ENCODE measurements around the gene FH.

Gene FH

GRCh38 chr1:241536304-241536703, 16.7 kb upstream of the FH start:
- Histone ChIP-seq H3K27me3 (ENCODE audit: insufficient read depth, low read length, poor library complexity, severe bottlenecking) (peaks cover 4% of the 10 kb centered on the region), H3K4me2 (ENCODE audit: low read depth, low read length, poor library complexity, severe bottlenecking) (no peak overlapping the region), H3K79me2 (ENCODE audit: insufficient read depth, low read length) (no peaks in the 10 kb centered on the region), H3K4me1 (ENCODE audit: insufficient read depth, low read length, poor library complexity, severe bottlenecking) (no peaks in the 10 kb centered on the region), H3K4me3 (ENCODE audit: low read length, poor library complexity, severe bottlenecking) (no peak overlapping the region), H3K9me2 (replicated peaks; ENCODE audit: low read depth, low read length) (no peaks in the 10 kb centered on the region), H3K9me3 (ENCODE audit: insufficient read depth, low read depth, low read length) (no peaks in the 10 kb centered on the region), H2AFZ (ENCODE audit: low read length) (no peak overlapping the region), H4K20me1 (ENCODE audit: insufficient read depth, low read length, poor library complexity, severe bottlenecking) (no peaks in the 10 kb centered on the region), H3K36me3 (ENCODE audit: insufficient read depth, low read length) (no peaks in the 10 kb centered on the region), H3K9ac (ENCODE audit: low read depth, low read length, poor library complexity, severe bottlenecking) (no peak overlapping the region), H3F3A (ENCODE audit: low read depth) (no peaks in the 10 kb centered on the region)
- no peak for TF ChIP-seq CTCF (conservative IDR thresholded peaks at IDR 0.05; ENCODE audit: low read length)
- no peak for TF ChIP-seq EZH2phosphoT487 (IDR thresholded peaks at IDR 0.05; ENCODE audit: borderline replicate concordance)

GRCh38 chr1:241533326-241534115, 14.0 kb upstream of the FH start:
- Histone ChIP-seq H4K20me1 (ENCODE audit: insufficient read depth, low read length, poor library complexity, severe bottlenecking) (no peaks in the 10 kb centered on the region), H3K79me2 (ENCODE audit: insufficient read depth, low read length) (no peaks in the 10 kb centered on the region), H3K4me2 (ENCODE audit: low read depth, low read length, poor library complexity, severe bottlenecking) (no peak overlapping the region), H3K9me3 (ENCODE audit: insufficient read depth, low read depth, low read length) (no peaks in the 10 kb centered on the region), H3F3A (ENCODE audit: low read depth) (no peaks in the 10 kb centered on the region), H3K4me1 (ENCODE audit: insufficient read depth, low read length, poor library complexity, severe bottlenecking) (no peaks in the 10 kb centered on the region), H3K9me2 (replicated peaks; ENCODE audit: low read depth, low read length) (no peaks in the 10 kb centered on the region), H3K36me3 (ENCODE audit: insufficient read depth, low read length) (no peaks in the 10 kb centered on the region), H3K4me3 (ENCODE audit: low read length, poor library complexity, severe bottlenecking) (no peak overlapping the region), H3K27me3 (ENCODE audit: insufficient read depth, low read length, poor library complexity, severe bottlenecking) (peaks cover 4% of the 10 kb centered on the region), H2AFZ (ENCODE audit: low read length) (peak overlapping the region; percentile 13; the same call in 1 of the 2 replicates), H3K9ac (ENCODE audit: low read depth, low read length, poor library complexity, severe bottlenecking) (no peak overlapping the region)
- TF ChIP-seq EZH2phosphoT487 (IDR thresholded peaks at IDR 0.05; ENCODE audit: borderline replicate concordance) (no peak), CTCF (conservative IDR thresholded peaks at IDR 0.05; ENCODE audit: low read length) (no peak)

- Histone ChIP-seq H3K27me3 (ENCODE audit: insufficient read depth, low read length, poor library complexity, severe bottlenecking) (peaks cover 4% of the 10 kb centered on the region), H3K9me2 (replicated peaks; ENCODE audit: low read depth, low read length) (no peaks in the 10 kb centered on the region), H2AFZ (ENCODE audit: low read length) (no peak overlapping the region), H3K36me3 (ENCODE audit: insufficient read depth, low read length) (no peaks in the 10 kb centered on the region), H3F3A (ENCODE audit: low read depth) (no peaks in the 10 kb centered on the region), H3K9me3 (ENCODE audit: insufficient read depth, low read depth, low read length) (no peaks in the 10 kb centered on the region), H3K4me2 (ENCODE audit: low read depth, low read length, poor library complexity, severe bottlenecking) (no peak overlapping the region), H4K20me1 (ENCODE audit: insufficient read depth, low read length, poor library complexity, severe bottlenecking) (no peaks in the 10 kb centered on the region), H3K4me3 (ENCODE audit: low read length, poor library complexity, severe bottlenecking) (no peak overlapping the region), H3K9ac (ENCODE audit: low read depth, low read length, poor library complexity, severe bottlenecking) (no peak overlapping the region), H3K4me1 (ENCODE audit: insufficient read depth, low read length, poor library complexity, severe bottlenecking) (no peaks in the 10 kb centered on the region), H3K79me2 (ENCODE audit: insufficient read depth, low read length) (no peaks in the 10 kb centered on the region)
- TF ChIP-seq CTCF (conservative IDR thresholded peaks at IDR 0.05; ENCODE audit: low read length), result no peak
- TF ChIP-seq EZH2phosphoT487 (IDR thresholded peaks at IDR 0.05; ENCODE audit: borderline replicate concordance), result no peak
Observed at GRCh38 chr1:241532864-241533263, 13.3 kb upstream of the FH start.
